Body of pancreas (tissue), 4 donors: ENCODE data around the gene SLC29A3.

Experiments used
- POLR2A ChIP-seq, 3 donors: fragments of 450-650 bp; IDR thresholded peaks; one replicate each; pipeline ENCODE4 v1.6.1; 2016; ENCODE audit warnings: antibody characterized with exemption in 3 of 3, mild to moderate bottlenecking in 2 of 3
- TF ChIP-seq, protein P1 (sequence below), 7 experiments: fragments of 450-650 bp in 4 of 7; fragments of 200-600 bp in 3 of 7; sonication (generic) in 3 of 7; IDR thresholded peaks; one replicate each; pipeline ENCODE4 v1.5.1; 2016 to 2019; ENCODE audit warnings: antibody characterized with exemption in 7 of 7

DNA sequence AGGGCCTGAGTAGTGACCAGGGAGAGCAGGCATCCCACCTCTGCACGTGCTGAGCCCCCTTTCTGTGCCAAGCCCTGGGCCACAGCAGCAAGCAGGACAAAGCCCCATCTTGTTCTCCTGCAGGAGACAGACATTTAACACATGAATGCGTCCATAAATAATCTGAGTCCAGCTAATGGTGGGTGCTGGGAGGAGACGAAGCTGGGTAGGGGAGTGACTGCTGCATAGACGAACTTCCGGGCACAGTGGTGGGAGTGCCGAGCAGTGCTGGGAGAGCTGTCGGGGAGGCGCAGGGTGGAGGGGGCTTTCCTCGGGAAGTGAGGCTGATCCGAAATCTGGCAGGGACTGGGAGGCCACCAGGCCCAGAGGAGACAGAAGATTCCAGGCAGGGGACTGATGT lies 35.2 kb upstream of the SLC29A3 start:
- TF ChIP-seq, protein P1, sequence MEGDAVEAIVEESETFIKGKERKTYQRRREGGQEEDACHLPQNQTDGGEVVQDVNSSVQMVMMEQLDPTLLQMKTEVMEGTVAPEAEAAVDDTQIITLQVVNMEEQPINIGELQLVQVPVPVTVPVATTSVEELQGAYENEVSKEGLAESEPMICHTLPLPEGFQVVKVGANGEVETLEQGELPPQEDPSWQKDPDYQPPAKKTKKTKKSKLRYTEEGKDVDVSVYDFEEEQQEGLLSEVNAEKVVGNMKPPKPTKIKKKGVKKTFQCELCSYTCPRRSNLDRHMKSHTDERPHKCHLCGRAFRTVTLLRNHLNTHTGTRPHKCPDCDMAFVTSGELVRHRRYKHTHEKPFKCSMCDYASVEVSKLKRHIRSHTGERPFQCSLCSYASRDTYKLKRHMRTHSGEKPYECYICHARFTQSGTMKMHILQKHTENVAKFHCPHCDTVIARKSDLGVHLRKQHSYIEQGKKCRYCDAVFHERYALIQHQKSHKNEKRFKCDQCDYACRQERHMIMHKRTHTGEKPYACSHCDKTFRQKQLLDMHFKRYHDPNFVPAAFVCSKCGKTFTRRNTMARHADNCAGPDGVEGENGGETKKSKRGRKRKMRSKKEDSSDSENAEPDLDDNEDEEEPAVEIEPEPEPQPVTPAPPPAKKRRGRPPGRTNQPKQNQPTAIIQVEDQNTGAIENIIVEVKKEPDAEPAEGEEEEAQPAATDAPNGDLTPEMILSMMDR (IDR thresholded peaks at IDR 0.05) = no peak
- no peak for TF ChIP-seq POLR2A (IDR thresholded peaks at IDR 0.05)
